NCI-H1105 treated with DMSO at 0.1 percent for 48 hours (cell line): ENCODE measurements around the gene ACCS.
A peak's percentile ranks its signal among the peaks of the same experiment; 100 is the strongest.

ENCODE experiments used
- DNase-seq: peaks from one replicate; lab custom pipeline; 2025; lab: John Stamatoyannopoulos, UW

The ACCS gene

GRCh38 chr11:44037658-44037998 lies 28.4 kb upstream of the ACCS start:
- DNase-seq = no peak

GRCh38 chr11:44043157-44043556 lies 22.9 kb upstream of the ACCS start:
- no peak for DNase-seq

- no peak for DNase-seq
Measured at GRCh38 chr11:44046182-44046581, 19.9 kb upstream of the ACCS start.

GRCh38 chr11:44047298-44047697 lies 18.8 kb upstream of the ACCS start:
- no peak for DNase-seq

GRCh38 chr11:44047931-44048431 lies 18.1 kb upstream of the ACCS start, which contains the start of gene ACCSL:
Gene ACCSL, plus strand, starts transcription at chr11:44047981. Its CDS starts 56 bp downstream, at chr11:44048037.
- no peak for DNase-seq

- no peak for DNase-seq
Measured at GRCh38 chr11:44049832-44050231, 16.2 kb upstream of the ACCS start.

GRCh38 chr11:44051171-44051570 lies 14.9 kb upstream of the ACCS start:
- no peak for DNase-seq

GRCh38 chr11:44057340-44057739 lies 8.7 kb upstream of the ACCS start:
- no peak for DNase-seq

- no peak for DNase-seq
Measured at GRCh38 chr11:44058275-44058674, 7.8 kb upstream of the ACCS start.

GRCh38 chr11:44065161-44065661 lies 859 bp upstream of the ACCS start:
- DNase-seq = no peak

GRCh38 chr11:44066732-44067141 lies 667 bp downstream of the ACCS start:
- peak; percentile 33 for DNase-seq

- DNase-seq = no peak
Measured at GRCh38 chr11:44067266-44067665, 1.2 kb downstream of the ACCS start.

GRCh38 chr11:44068180-44068579 lies 2.1 kb downstream of the ACCS start:
- no peak for DNase-seq

- no peak for DNase-seq
Measured at GRCh38 chr11:44071157-44071556, 5.1 kb downstream of the ACCS start.

GRCh38 chr11:44072757-44073658 lies 6.9 kb downstream of the ACCS start:
- no peak for DNase-seq

- no peak for DNase-seq
Measured at GRCh38 chr11:44078794-44079193, 12.7 kb downstream of the ACCS start.

GRCh38 chr11:44079376-44079775 lies 13.3 kb downstream of the ACCS start:
- DNase-seq = no peak

- no peak for DNase-seq
Measured at GRCh38 chr11:44080951-44081350, 14.9 kb downstream of the ACCS start.

GRCh38 chr11:44082645-44083044 lies 16.6 kb downstream of the ACCS start:
- DNase-seq = no peak

- no peak for DNase-seq
Measured at GRCh38 chr11:44083433-44083832, 17.4 kb downstream of the ACCS start.

GRCh38 chr11:44083906-44084305 lies 17.8 kb downstream of the ACCS start:
- DNase-seq = no peak

GRCh38 chr11:44085330-44085729 lies 19.3 kb downstream of the ACCS start:
- no peak for DNase-seq

- no peak for DNase-seq
Measured at GRCh38 chr11:44088377-44088776, 22.3 kb downstream of the ACCS start.

- no peak for DNase-seq
Measured at GRCh38 chr11:44088871-44089270, 22.8 kb downstream of the ACCS start.
